HG03045 (cell line): ENCODE results near the gene C12orf42.

Source experiments
- ATAC-seq: cut with Tn5 transposase; IDR thresholded peaks from one replicate; pipeline ENCODE4 v1.9.1; 2021; ENCODE audit warnings: mild to moderate bottlenecking, moderate library complexity; ENCODE audit not compliant: unreplicated experiment

The C12orf42 gene

DNA sequence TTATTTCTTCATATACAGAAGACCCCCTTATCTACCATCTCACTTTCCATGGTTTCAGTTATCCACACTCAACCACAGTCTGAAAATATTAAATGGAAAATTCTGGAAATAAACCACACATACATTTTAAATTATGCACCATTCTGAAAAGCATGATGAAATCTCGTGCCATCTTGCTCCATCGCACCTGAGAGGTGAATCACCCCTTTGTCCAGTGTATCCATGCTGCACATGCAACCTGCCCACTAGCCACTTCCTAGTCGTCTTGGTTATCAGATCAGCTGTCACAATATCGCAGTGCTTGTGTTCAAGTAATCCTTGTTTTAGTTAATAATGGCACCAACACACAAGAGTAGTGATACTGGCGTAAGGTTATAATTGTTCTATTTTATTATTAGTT is 145.7 kb downstream of the C12orf42 start:
- no peak for ATAC-seq

DNA sequence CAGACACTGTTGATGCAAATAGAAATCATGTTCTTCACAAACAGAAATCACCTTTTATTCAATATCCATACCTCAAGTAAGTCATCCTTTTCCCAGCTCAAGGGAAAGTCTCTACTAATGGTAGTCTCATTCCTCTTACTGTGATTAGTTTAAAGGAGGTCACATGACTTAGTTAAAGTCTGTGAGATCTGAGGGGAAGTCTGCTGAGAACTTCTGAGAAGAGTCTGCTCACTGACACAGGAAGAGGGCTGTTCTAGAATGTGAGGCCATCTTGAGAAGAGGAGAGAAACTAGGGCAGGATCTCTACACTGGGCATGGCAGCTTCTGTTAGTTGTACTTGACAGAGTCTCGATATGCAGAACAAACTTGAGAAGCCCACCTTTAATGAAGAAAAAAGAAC is 146.8 kb downstream of the C12orf42 start:
- ATAC-seq, result no peak

GRCh38 chr12:103336940-103337339 is 158.8 kb downstream of the C12orf42 start:
- ATAC-seq, result no peak

GRCh38 chr12:103334466-103334865 is 161.3 kb downstream of the C12orf42 start:
- ATAC-seq, result no peak

GRCh38 chr12:103333676-103334075 is 162.1 kb downstream of the C12orf42 start:
- ATAC-seq, result no peak

DNA sequence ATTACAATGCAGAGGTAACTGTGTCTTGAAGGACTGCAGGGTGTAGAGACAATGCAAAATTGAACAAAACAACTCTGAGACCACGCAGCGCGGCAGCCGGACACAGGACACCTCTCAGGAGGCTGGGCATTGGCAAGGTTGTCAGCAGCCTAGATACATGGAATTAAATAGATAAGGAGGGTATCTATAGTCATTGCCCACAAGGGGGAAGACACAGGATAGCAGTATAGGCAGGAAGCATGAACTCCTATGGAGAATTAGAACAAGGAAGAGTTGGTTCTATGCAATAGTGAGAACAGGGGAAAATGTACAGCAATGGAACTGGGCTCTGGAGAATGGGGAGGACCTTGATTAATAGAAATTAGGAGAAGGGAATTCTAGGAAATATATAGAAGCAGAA is 164.1 kb downstream of the C12orf42 start:
- ATAC-seq, result no peak

- ATAC-seq, result no peak
Observed at GRCh38 chr12:103330672-103331071, 165.1 kb downstream of the C12orf42 start.

DNA sequence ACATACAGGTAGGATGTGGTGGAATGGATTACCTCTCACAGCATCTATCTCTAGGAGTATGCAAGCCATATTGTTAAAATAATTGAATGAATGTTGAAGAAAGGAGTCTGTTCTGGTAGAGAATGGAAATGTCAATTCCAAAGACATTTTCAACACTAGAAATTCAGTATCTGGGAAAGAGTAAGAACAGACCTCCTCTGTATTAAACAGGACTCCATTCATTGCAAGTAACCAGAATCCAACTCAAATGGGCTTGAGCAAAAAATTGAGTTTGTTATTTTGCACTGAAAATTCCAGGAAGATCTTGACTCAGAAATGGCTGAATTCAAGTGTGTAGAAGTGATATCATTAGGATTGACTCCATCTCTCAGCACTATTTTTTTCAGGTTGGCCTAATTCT is 168.1 kb downstream of the C12orf42 start:
- no peak for ATAC-seq

GRCh38 chr12:103326190-103326589 is 169.6 kb downstream of the C12orf42 start:
- ATAC-seq, result no peak

- ATAC-seq, result no peak
Observed at GRCh38 chr12:103318566-103318965, 177.2 kb downstream of the C12orf42 start.

- ATAC-seq, result no peak
Observed at GRCh38 chr12:103317220-103317619, 178.5 kb downstream of the C12orf42 start.

GRCh38 chr12:103314786-103315185 is 181.0 kb downstream of the C12orf42 start:
- ATAC-seq, result no peak

- no peak for ATAC-seq
Observed at GRCh38 chr12:103313894-103314293, 181.9 kb downstream of the C12orf42 start.

DNA sequence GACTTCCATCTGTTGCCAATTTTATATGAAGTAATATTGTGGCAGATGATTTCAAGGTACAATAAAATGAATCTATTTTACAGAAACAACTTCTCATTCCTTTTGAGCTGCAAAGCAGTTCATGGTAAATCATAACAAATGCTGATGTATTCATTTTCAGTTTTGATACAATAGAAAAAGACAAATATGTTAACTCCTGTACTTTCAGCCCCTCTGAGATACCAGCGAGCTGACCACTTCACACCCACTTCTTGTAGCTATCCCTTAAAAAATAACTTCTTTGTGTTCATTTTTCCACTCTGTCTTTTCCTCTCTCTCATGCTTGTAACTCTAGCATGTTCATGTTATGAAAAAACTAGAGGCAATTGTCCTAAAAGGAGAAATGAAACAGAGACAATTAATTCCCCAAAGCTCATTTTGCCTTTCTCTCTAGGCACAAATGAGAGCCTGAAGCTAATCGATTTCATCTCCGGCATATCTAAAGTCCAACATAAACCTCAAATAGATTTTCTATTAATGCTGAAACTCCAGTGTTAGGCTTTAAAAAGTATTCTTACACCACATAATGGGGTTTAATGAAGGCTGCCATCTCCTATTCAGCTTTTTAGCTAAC is 182.9 kb downstream of the C12orf42 start:
- ATAC-seq, result no peak

DNA sequence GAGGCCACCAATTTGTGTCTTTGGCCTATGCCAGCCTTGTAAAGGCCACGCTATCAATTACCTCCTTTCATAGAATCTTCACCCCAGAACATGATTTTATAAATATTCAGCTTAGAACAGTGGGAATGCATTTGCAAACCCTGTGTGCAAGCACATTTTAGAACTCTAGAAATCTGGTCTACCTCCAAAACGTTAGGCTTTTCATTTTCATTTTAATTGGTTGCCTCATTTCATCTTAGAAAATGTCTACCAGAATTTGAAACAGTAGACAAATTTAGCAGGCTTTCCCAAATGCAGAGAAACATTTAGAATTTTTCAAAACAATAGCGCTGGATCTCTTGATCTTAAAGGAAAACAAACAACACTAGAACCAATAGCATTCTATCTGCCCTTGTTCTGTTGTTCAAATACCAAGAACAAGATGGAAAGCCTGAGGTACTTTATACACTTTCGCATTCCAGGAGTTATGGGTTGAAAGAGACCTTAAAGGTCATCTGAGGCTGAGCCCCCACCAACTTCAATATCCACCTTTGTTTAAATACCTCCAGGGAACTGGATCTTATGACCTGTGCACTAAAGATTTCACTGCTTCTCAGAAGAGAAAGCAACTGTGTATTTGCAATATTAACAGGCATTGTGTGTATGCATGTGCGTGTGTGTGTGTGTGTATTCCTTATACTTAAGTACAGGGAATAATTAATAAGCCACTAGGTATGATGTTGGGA is 185.1 kb downstream of the C12orf42 start:
- no peak for ATAC-seq

DNA sequence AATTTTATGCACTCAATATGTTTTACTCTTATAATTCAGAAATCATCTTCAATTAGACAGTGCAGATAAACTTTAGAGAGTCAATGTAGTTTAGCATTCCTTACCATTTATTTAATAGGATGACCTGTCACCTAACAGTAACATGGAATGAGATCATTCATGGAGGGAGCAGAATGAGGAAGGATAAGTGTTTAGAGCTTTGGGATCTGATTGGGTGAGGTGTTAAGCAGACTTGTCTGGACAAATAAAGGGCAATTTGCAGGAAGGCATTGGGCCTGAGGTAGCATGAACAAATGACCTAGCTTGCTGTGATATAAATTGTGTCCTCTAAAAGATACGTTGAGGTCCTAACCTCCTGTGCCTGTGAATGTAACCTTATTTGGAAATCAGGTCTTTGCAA is 187.4 kb downstream of the C12orf42 start:
- ATAC-seq, result no peak

DNA sequence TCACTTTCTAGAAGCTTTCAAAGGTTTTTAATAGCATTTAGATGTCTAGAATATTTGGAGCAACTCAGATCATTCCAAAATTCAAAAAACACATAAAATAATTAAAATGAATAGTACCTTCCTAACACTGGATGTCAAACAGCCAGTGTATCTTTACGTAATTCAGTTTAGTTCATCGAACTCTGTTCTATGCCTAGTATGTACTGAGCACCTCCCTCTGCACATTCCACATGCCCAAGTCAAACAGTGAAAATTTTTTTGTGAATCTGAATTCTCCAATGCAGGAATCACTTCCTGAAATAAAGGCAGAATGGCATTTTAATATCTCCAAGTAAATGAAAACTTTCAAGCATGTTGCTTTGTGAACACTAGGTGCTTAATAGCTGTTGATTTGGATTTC is 192.3 kb downstream of the C12orf42 start:
- ATAC-seq, result no peak

GRCh38 chr12:103301642-103302591 is 193.9 kb downstream of the C12orf42 start:
- no peak for ATAC-seq

- no peak for ATAC-seq
Observed at GRCh38 chr12:103288016-103288415, 207.8 kb downstream of the C12orf42 start.

DNA sequence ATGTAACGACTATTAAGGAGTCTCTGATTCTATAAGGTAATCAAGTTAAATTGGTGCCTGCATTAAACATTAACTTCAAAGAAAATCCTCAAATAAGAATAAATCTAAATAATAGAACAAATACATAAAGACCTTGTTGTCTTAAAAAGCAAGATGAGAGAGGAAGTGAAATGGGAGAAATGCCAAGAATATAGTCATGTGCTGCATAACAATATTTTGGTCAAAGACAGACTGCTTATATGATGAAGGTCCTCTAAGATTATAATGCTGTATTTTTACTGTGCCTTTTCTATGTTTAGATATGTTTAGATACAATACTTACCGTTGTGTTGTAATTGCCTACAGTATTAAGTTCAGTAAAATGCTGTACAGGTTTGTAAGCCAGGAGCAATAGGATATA is 213.6 kb downstream of the C12orf42 start:
- no peak for ATAC-seq

DNA sequence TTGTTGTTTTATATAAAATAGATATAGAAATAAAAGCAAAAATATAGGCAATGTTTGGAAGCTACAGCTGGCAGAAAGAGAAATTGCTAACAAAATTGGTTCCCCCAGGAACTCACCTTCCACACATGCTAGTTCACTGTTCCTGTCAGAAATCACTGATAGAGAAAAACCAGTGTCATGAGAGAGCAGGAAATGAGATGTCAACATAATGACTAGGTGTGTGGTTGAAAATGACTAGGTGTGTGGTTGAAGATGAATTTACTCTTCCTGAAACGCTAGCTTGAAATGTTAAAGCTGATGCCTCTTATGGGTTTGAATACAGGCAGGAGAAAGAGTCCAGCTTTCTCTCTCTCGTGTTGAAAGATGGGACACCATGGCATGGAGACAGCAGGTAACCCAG is 216.3 kb downstream of the C12orf42 start:
- peak; percentile 92 for ATAC-seq

GRCh38 chr12:103278329-103278728 is 217.4 kb downstream of the C12orf42 start:
- ATAC-seq, result no peak
